Measurements from ENCODE around the gene VAV2. TPM values are rescaled to one million over a fixed set of nuclear protein-coding genes. Genes with fewer than 3 reads are reported as not detected.
A peak's percentile ranks its signal among the peaks of the same experiment; 100 is the strongest.

VAV2 gene
- total RNA-seq, 1 donor from 2014 or later: 20.5 TPM

- intact Hi-C loops (cut with DNase I): no loop called here
- ATAC-seq (no peak), DNase-seq (ENCODE audit: low spot score) (no peak)
Measured at GRCh38 chr9:133973791-133974630, 18.1 kb downstream of the VAV2 start.

DNA sequence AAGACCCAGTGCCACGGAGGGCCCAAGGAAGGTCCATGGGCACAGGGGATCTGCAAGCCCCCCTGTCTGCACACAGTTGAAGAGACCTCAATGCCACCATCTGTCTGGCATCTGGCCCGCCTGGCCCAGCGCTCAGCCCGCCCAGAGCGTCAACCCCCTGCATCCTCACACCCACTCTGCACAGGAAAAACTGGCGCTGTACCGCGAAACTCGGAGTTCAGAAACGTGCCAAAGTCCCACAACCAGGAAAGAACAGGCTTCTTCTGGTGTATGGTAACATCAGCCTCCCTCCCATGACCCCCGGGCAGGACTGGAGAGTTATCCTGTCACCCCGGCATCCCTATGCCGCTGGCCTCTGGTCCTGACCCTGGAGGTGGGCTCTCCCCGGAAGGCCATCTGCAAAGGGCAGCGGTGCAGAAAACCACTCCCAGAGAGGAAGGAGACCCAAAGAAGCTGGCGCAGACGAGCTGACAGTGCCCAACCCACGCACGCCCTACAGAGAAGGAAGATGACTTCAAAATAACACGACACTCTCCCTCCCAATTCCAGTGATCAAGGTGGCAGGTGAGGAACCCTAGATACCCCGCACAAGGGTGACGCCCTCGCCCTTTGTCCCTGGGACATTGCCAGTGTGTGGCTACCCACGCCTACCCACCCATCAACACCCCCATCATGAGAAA, 18.9 kb downstream of the VAV2 start:
- DNase-seq (ENCODE audit: low spot score): no peak
- ATAC-seq: no peak
- intact Hi-C loops (cut with DNase I): no loop called here

- ATAC-seq (peak; percentile 64), DNase-seq (ENCODE audit: low spot score) (no peak)
- intact Hi-C loops (cut with DNase I): no loop called here
Measured at GRCh38 chr9:133971981-133972941, 19.9 kb downstream of the VAV2 start.

GRCh38 chr9:133971121-133971951, 20.8 kb downstream of the VAV2 start:
- intact Hi-C loops (cut with DNase I): no loop called here
- no peak for ATAC-seq
- DNase-seq (ENCODE audit: low spot score): no peak

DNA sequence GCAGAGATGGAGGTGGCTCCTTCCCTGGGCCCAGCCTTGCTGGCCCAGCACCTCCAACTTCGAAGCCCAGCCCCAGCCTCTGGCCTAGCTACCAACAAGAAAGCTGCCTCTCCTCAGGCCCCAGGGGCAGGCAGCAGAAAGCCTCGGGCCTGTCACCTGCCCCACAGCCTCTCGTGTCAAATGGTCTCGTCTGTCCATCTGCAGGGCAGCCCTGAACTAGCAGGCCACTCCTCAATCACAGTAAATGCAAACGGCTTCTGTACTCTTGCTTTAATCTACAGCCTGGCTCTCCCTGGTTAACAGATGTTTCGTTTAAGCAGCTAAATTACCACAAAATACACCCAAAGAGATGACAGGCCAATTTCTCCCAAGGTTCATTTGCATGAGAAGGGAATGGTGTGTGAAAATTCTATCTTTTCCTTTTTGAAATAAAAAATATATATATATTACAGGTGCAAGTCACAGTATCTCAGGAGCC, 21.5 kb downstream of the VAV2 start:
- intact Hi-C loops (cut with DNase I): no loop called here
- no peak for DNase-seq (ENCODE audit: low spot score)
- no peak for ATAC-seq

- ATAC-seq (no peak), DNase-seq (ENCODE audit: low spot score) (no peak)
Measured at GRCh38 chr9:133969681-133970580, 22.2 kb downstream of the VAV2 start.

GRCh38 chr9:133968966-133969617, 23.0 kb downstream of the VAV2 start:
- no peak for ATAC-seq
- no peak for DNase-seq (ENCODE audit: low spot score)
- intact Hi-C loops (cut with DNase I): no loop called here

More at GRCh38 chr9:133969681-133970580, 22.2 kb downstream of the VAV2 start:
- intact Hi-C loops (cut with DNase I): no loop called here

DNA sequence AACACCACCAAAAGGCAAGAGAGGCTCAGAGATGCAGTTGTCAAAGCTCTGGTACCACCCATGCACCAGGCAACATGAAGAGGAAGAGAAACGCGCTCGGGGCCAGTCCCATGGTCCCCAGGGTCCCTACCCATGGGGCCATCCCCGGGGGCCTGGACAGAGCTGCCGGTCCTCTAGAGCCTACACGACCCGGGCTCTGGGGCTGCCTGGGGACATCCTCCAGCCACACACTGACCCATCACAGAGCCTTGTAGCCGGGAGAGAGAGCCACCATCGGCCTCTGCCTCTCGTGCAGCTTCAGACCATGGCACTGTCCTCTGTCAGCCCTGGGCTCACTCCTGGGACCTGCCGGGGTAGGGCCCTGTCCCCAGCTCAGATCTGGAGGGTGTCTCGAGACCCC, 23.7 kb downstream of the VAV2 start:
- no peak for DNase-seq (ENCODE audit: low spot score)
- intact Hi-C loops (cut with DNase I): no loop called here
- ATAC-seq: no peak

DNA sequence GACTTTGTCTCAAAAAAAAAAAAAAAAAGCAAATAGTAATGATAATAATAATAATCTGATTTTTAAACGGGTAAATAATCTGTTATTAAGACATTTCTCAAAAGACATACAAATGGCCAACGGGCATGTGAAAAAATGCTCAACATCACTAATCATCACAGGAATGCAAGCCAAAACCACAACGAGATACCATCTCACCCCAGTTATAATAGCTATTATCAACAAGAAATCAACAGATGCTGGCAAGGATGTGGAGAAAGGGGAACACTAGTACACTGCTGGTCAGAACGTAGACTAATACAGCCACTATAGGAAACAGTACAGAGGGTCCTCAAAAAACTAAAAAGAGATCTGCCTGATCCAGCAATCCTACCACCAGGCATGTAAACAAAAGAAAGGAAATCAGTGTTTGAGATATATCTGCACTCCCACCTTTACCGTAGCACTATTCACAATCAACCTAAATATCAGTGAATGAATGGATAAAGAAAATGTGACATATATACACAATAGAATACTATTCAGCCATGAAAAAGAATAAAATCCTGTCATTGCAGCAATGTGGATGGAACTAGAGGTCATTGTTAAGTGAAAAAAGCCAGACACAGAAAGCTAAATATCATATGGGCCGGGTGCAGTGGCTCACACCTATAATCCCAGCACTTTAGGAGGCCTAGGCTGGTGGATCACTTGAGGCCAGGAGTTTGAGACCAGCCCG, 24.9 kb downstream of the VAV2 start:
- ATAC-seq (no peak), DNase-seq (ENCODE audit: low spot score) (no peak)
- intact Hi-C loops (cut with DNase I): no loop called here

DNA sequence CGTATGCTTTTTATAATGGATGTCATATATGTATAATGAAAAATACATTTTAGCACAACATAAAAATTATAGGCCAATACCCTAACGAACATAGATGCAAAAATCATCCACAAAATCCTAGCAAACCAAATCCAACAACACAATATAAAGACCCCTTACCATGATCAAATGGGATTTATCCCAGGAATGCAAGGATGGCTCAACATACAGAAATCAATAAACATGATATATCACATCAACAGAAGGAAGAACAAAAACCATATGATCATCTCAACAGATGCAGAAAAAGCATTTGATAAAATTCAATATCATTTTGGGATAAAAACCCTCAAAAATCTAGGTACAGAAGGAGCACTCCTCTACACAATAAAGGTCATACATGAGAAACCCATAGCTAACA, 27.7 kb downstream of the VAV2 start:
- DNase-seq (ENCODE audit: low spot score) (no peak), ATAC-seq (no peak)
- intact Hi-C loops (cut with DNase I): no loop called here

DNA sequence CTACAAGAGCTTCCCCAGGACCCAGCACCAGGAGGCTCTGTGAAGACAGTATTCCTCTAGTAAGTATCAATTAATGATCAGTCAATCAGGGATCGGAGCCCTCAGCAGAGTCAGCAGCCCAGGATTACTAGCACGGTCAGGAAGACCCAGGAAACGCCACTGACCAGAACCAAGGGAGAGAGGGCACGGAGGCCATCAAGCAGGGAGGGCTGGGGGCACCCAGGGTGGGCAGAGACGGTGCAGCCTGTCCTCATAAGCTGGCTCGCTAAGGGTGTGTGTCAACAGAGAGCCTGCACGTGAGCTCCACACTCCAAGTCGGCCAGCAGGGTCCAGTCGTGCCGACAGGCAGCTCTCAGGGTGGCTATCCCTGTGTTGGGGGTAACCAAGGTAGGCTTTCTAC, 29.0 kb downstream of the VAV2 start:
- DNase-seq (ENCODE audit: low spot score): no peak
- ATAC-seq: no peak

DNA sequence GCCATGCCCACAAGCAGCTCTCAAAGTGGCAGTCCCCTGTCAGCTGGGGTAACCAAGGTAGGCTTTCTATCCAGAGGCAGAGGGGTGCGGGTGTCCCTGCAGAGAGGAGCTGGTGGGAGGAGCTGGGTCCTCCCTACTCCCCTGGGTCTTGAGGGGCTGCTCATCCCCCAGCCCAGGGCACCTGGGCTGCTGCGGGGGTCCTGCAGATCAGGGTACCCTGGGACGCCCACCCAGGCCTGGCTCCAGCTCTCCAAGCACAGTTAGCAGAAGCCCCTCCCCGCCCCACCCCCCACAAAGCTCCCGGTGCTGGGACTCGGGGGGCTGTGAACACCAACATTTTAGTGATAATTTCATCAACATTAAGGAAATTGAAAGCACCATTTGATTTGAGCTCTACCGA, 29.8 kb downstream of the VAV2 start:
- no peak for DNase-seq (ENCODE audit: low spot score)
- ATAC-seq: no peak
- intact Hi-C loops (cut with DNase I): no loop called here

More for the DNA sequence above, 29.0 kb downstream of the VAV2 start:
- intact Hi-C loops (cut with DNase I): no loop called here

DNA sequence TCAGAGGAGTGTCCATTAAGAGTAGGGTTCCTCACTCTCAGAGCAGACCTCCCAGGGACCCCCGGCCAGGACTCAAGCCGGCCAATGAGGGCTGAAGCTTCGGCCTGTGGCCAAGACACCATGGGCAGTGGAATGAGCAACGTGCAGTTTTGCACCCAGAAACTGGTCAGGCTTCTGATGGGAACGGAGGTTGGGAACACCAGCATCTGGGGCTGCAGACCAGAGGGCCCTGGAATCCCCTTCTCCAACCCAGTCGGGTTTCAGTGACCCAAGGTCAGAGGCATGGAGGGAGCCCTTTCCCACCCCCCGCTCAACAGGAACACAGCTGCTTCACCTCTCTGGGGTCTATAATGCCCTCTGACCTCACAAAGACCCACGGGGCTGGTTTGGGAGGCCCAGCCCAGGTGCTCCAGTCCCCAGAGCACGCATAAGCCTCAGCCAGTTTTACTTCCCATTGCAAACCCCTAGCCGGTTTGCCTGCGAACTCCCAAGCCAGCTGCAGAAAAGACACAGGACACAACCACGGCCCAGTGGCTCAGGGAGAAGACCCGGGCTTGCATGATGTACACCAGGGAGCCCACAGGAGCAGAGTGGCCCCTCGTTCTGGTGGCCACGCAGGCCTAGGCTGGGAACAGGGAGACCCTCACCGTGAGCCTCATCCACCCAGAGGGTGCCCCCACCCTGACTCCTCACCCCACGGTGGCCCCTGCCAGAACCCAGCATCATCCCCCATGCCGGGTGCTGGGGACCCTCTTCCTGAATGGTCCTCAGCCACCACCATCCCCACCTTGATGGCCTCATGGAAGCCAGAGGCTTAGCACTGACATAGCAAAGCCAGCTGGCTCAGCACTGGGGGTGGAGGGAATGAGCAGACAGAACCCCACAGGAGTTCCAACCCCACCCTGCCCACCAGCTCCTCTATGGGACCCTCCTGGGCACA, 30.6 kb downstream of the VAV2 start:
- intact Hi-C loops (cut with DNase I): no loop called here
- ATAC-seq: peak; percentile 11
- DNase-seq (ENCODE audit: low spot score): no peak

- no peak for ATAC-seq
Measured at GRCh38 chr9:133960568-133961129, 31.5 kb downstream of the VAV2 start.

GRCh38 chr9:133959966-133960567, 32.1 kb downstream of the VAV2 start:
- DNase-seq (ENCODE audit: low spot score): no peak
- ATAC-seq: no peak
- intact Hi-C loops (cut with DNase I): no loop called here

More at GRCh38 chr9:133960568-133961129, 31.5 kb downstream of the VAV2 start:
- DNase-seq (ENCODE audit: low spot score): no peak
- intact Hi-C loops (cut with DNase I): no loop called here

Measured in sciatic nerve (tissue), 2 donors.